Measurements from ENCODE around the gene ZRANB3. TPM values are rescaled to one million over a fixed set of nuclear protein-coding genes. Genes with fewer than 3 reads are reported as not detected.

ZRANB3 gene
- total and polyA plus RNA-seq, 2 of the 13 experiments (the other 11 are each of a cell fraction or from before 2014, with no cell fraction given), result 5.8 to 25.2 TPM

- no peak for TF ChIP-seq AFF4 (CRISPR knock-in tag; IDR thresholded peaks at IDR 0.05)
- no peak for TF ChIP-seq GTF2F1 (IDR thresholded peaks at IDR 0.05; ENCODE audit: low read length)
- no peak for TF ChIP-seq FOXM1 (CRISPR knock-in tag; IDR thresholded peaks at IDR 0.05)
- TF ChIP-seq SIN3A (IDR thresholded peaks at IDR 0.05; ENCODE audit: borderline replicate concordance, low read depth, low read length), result peak; percentile 70; the same call in 1 of the 2 replicates
- TF ChIP-seq DBP (CRISPR knock-in tag; IDR thresholded peaks at IDR 0.05; ENCODE audit: not compliant biosample characterization), result no peak
- peak; percentile 94 for TF ChIP-seq NFYB (CRISPR knock-in tag; IDR thresholded peaks at IDR 0.05)
- TF ChIP-seq ARNT (IDR thresholded peaks at IDR 0.05), result no peak
- TF ChIP-seq HOXD1 (CRISPR knock-in tag; IDR thresholded peaks at IDR 0.05), result no peak; the same call in 1 of the 2 replicates
- peak; percentile 47; the same call in 1 of the 2 replicates for TF ChIP-seq RBAK (CRISPR knock-in tag; IDR thresholded peaks at IDR 0.05)
- TF ChIP-seq TRIM22 (IDR thresholded peaks at IDR 0.05), result no peak
- TF ChIP-seq ZNF503 (CRISPR knock-in tag; IDR thresholded peaks at IDR 0.05), result peak; percentile 45; the same call in 1 of the 2 replicates
- TF ChIP-seq ATM (IDR thresholded peaks at IDR 0.05; ENCODE audit: borderline replicate concordance), result no peak
- TF ChIP-seq NFIC (IDR thresholded peaks at IDR 0.05; ENCODE audit: low read length), result no peak
- TF ChIP-seq NR2F1 (CRISPR knock-in tag; IDR thresholded peaks at IDR 0.05), result no peak
- peak; percentile 22; the same call in 1 of the 2 replicates for TF ChIP-seq GFI1 (CRISPR knock-in tag; IDR thresholded peaks at IDR 0.05; ENCODE audit: borderline replicate concordance)
- TF ChIP-seq TBX3 (IDR thresholded peaks at IDR 0.05; ENCODE audit: borderline replicate concordance), result 0 out of 2 replicates have a peak, but pooled peaks have one; percentile 20
- TF ChIP-seq ZNF251 (CRISPR knock-in tag; IDR thresholded peaks at IDR 0.05), result no peak
- no peak for TF ChIP-seq HNRNPH1 (optimal IDR thresholded peaks at IDR 0.05; ENCODE audit: low read depth, low read length)
- TF ChIP-seq SNAPC2 (CRISPR knock-in tag; IDR thresholded peaks at IDR 0.05), result no peak
- no peak for TF ChIP-seq RORA (CRISPR knock-in tag; IDR thresholded peaks at IDR 0.05)
- peak; percentile 96; the same call in 1 of the 2 replicates for TF ChIP-seq ZNF776 (CRISPR knock-in tag; IDR thresholded peaks at IDR 0.05)
- no peak for TF ChIP-seq ETV6 (CRISPR knock-in tag; conservative IDR thresholded peaks at IDR 0.05)
- peak; percentile 78 for TF ChIP-seq KAT8 (CRISPR knock-in tag; IDR thresholded peaks at IDR 0.05)
These were observed 496 bp upstream of the ZRANB3 start, which contains the start of gene R3HDM1 (continued) for GRCh38 chr2:135531231-135532197.

All from HepG2 (cell line).